Measurements from ENCODE around the gene USP51.

DNA sequence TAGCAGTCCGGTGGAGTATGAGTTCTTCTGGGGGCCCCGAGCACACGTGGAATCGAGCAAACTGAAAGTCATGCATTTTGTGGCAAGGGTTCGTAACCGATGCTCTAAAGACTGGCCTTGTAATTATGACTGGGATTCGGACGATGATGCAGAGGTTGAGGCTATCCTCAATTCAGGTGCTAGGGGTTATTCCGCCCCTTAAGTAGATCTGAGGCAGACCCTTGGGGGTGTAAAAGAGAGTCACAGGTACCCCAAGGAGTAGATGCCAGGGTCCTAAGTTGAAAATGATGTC is 36.9 kb downstream of the USP51 start:
- TF ChIP-seq NFKBIZ (CRISPR knock-in tag; IDR thresholded peaks at IDR 0.05) (no peak), GRHL1 (CRISPR knock-in tag; conservative IDR thresholded peaks at IDR 0.05) (no peak), TOE1 (CRISPR knock-in tag; IDR thresholded peaks at IDR 0.05) (no peak), POLR2A (IDR thresholded peaks at IDR 0.05; ENCODE audit: insufficient read depth in 1 of 2, low read depth in 2 of 2, low read length in 2 of 2) (no peak), CTCF (CRISPR knock-in tag; IDR thresholded peaks at IDR 0.05) (no peak), MBNL3 (CRISPR knock-in tag; conservative IDR thresholded peaks at IDR 0.05) (no peak), ZNF24 (IDR thresholded peaks at IDR 0.05) (no peak), SMC3 (IDR thresholded peaks at IDR 0.05; ENCODE audit: low read length) (no peak)
- TF ChIP-seq, protein P1, sequence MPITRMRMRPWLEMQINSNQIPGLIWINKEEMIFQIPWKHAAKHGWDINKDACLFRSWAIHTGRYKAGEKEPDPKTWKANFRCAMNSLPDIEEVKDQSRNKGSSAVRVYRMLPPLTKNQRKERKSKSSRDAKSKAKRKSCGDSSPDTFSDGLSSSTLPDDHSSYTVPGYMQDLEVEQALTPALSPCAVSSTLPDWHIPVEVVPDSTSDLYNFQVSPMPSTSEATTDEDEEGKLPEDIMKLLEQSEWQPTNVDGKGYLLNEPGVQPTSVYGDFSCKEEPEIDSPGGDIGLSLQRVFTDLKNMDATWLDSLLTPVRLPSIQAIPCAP (CRISPR knock-in tag; IDR thresholded peaks at IDR 0.05; ENCODE audit: low read depth): no peak

Measured in HepG2 (cell line).